NOMO-1 (cell line): Measurements from ENCODE around the gene SLC4A2.
"Not testable (repeated sequence)": the region's sequence is repeated elsewhere in the genome, so short reads cannot be mapped to it uniquely, and the experiment has no call there.

ENCODE experiments used
- DNase-seq, 2 experiments: peaks; one replicate each; lab custom pipeline; 2025; ENCODE audit not compliant: unreplicated experiment in 2 of 2; lab: John Stamatoyannopoulos, UW

The SLC4A2 gene

DNA sequence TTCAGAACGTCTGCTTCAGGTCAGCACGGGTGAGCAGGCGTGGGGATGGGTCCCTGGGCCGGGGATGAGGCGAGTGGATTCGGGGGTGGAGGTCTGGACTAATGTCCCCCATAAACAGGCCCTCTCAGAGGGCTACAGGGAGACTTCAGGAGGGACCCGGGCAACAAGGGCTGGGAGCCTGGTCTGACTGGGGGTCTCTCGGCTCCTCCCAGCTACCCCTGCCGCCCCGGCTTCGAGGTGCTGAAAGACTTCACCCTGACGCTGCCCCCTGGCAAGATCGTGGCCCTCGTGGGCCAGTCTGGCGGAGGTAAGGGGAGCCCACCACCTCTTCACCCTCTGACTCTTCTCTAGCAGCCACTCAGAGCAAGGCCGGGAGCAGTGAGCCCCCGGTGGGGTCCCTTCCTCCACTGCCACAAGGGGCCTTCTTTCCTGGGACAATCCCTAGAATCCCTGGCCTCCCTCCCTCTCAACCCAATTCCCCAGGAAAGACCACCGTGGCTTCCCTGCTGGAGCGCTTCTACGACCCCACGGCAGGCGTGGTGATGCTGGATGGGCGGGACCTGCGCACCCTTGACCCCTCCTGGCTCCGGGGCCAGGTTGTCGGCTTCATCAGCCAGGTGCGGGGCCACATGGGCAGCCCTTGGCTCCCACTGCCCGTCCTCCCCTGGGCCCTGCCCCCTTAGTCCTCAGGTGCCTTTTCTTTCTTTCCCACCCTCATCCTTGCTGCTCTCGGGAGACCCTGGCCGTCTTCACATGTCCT is 18.6 kb upstream of the SLC4A2 start:
- no peak for DNase-seq

- DNase-seq: not testable (repeated sequence)
Measured at GRCh38 chr7:151043449-151043848, 15.9 kb upstream of the SLC4A2 start.

DNA sequence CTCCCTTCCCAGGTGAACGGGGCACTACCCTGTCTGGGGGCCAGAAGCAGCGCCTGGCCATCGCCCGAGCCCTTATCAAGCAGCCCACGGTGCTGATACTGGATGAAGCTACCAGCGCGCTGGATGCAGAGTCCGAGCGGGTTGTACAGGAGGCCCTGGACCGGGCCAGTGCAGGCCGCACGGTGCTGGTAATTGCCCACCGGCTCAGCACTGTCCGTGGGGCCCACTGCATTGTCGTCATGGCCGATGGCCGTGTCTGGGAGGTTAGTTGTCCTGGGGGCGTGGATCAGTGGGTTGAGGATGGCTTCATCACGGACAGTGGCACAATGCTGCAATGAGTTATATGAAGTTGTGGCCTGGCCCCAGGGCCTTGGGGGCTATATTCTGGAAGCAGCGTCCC is 15.4 kb upstream of the SLC4A2 start:
- DNase-seq: no peak

- no peak for DNase-seq
Measured at GRCh38 chr7:151045262-151045661, 14.1 kb upstream of the SLC4A2 start.

DNA sequence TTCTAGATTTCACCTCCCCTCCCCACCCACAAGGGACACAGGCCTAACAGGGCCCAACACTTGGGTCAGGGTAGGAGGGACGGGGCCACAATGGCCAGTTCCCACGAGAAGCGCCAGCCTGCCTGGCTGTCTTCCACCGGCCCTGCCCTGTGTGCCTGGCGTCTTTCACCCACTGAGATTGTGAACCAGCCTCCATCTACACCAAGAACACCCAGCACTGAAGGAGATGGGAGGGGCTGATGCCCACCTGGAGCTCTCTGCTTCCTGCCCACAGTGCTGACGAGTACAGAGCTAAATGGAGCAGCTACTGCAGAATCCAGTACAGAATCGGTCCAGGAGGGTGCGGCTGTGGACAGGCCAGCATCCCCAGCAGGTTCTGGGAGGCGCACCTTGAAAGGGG is 13.4 kb upstream of the SLC4A2 start:
- DNase-seq: no peak

DNA sequence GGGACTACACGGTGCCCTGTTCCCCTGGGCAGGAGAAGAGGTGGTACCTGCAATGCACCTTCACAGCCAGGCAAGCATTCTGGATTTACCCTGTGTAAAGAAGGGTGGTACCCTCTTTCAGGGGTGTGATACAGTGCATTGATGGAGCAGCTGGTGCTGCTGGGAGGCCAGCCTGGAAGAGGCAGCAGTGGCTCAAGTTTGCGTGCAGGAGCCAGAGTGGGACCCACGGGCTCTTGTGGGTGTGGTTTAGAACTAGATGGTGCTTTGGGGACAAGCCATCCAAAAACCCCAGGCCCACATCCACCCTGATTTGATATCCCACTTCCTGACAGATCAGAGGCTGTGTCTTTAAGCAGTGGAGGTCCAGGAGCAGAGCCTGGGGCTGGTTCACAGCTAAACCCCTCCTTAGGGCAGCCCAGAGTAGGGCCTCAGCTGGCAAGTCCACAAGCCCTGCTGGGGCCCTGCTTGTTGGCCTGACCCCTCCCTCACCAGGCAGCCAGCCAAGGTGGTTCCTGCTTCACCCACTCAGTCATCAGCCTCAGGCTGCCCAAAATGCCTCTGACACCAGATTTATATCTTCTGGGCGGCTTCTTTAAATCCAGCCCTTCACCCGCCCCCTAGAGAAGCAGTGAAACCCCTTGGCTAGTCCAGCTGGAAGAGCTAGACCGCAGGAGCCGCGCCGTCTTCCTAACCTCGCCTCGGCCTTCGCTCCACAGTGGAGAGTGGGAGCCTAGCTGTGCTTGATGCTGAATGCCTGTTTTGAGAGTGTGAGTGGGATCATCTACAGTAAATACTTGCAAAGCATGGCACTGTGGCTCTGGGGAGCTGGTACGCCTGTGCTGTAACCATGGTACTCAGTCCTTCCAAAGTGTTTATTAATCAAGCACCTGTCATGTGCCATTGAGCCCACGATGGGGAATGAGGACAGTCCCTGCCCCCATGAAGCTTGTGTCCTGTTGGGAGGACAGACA is 12.5 kb upstream of the SLC4A2 start:
- DNase-seq: no peak

- no peak for DNase-seq
Measured at GRCh38 chr7:151047976-151048815, 11.2 kb upstream of the SLC4A2 start, which contains the start of gene ASIC3. TSS of gene ASIC3 (plus strand) at chr7:151048531. CDS start at chr7:151048886, 355 bp downstream.

DNA sequence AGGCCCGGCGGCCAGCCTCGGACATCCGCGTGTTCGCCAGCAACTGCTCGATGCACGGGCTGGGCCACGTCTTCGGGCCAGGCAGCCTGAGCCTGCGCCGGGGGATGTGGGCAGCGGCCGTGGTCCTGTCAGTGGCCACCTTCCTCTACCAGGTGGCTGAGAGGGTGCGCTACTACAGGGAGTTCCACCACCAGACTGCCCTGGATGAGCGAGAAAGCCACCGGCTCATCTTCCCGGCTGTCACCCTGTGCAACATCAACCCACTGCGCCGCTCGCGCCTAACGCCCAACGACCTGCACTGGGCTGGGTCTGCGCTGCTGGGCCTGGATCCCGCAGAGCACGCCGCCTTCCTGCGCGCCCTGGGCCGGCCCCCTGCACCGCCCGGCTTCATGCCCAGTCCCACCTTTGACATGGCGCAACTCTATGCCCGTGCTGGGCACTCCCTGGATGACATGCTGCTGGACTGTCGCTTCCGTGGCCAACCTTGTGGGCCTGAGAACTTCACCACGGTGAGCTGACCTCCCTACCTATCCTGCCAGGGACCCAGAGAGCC is 10.4 kb upstream of the SLC4A2 start:
- DNase-seq: no peak

DNA sequence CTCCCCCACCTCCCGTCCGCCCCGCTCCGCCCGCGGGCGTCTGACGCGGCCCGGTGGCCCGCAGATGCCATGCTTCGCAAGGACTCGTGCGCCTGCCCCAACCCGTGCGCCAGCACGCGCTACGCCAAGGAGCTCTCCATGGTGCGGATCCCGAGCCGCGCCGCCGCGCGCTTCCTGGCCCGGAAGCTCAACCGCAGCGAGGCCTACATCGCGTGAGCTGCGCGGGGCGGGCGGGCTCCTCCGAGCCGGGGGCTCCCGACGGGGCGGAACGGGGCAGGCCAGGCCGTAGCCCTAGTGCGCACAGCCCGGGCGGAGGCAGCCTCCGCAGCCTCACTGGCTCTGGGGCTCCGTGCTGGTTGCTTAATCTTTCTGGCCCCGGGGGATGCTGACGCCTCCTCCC is 8.3 kb upstream of the SLC4A2 start:
- peak; percentile 9 to 16 for DNase-seq

DNA sequence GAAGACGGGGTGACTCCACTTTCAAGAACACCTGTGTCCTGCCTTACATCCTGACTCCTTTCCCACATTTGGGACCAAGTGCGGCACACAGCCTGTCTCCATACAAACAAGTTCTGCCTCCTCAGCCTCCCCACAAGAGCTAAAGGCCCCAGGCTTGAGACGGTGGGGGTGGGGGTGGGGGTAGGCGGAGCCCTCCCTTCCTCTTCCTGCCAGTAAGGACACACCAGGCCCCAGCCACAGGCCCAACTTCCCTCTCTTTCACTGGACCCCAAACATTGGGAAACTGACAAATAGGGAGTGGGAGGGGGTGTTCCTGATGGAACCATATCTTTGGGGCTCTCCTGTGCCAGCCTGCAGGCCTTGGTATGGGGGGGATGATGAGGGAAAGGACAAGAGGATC is 6.3 kb upstream of the SLC4A2 start:
- DNase-seq: no peak

- DNase-seq: no peak
Measured at GRCh38 chr7:151053751-151054150, 5.6 kb upstream of the SLC4A2 start.

DNA sequence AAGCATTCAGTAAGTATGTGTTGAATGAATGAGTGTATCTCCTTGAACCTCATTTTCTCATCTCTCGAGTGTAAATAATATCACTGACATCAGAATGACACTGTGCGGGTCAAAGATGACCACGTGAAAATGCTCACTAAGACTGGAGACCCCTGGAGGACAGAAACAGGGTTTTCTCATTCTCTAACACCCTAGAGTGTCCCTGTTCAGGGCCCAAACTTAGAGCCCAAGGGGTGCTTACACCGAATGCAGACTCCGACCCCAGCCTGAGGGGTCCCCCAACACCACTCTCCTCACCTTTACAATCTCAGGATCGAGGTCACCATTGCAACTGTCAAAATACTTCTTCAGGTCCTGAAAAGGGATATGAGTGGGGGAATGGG is 3.1 kb upstream of the SLC4A2 start:
- no peak for DNase-seq

DNA sequence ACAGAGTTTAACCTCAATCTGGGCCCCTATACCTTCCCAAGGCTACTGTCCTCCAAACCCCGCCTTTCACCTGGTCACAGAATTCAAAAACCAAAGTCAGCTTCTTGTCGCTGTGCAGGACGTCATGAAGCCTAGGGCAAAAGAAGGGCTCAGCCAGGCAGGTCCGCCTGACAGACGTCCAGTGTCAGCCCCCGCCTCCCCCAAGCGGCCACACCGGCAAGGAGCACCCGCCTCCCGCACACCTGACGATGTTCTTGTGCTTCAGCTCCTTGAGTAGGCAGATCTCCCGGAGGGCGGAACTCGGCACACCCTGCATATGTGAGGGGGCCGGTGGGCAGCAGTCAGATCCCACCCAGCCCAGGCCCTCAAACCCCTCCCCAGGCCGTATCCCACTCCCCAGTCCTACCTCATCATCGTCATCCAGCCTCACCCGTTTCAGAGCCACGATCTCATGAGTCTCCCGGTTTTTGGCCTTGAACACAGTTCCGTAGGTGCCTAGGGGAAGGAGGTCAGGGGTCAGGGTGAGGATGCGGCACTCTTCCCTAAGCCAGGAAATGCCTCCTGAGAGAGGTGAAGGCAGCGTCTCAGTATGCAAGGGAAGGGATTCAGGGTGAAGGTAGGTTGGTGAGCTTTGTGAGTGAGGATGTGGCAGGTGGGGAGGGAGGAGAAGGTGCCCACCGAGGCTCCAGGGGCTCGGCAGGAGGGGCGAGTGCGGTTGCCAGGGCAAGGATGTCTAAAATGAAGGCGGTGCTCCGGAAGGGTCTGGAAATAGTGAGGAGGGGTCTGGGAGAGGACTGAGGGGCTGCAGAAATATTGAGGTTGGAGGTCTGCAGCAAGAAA is 2.5 kb upstream of the SLC4A2 start:
- no peak for DNase-seq

- DNase-seq: no peak
Measured at GRCh38 chr7:151057506-151057988, 1.8 kb upstream of the SLC4A2 start, which contains the start of gene CDK5. TSS of gene CDK5 (minus strand) at chr7:151057897. CDS start at chr7:151057848, 49 bp downstream.

GRCh38 chr7:151057989-151058780 is 1.2 kb upstream of the SLC4A2 start:
- DNase-seq: peak; percentile 89 to 92

DNA sequence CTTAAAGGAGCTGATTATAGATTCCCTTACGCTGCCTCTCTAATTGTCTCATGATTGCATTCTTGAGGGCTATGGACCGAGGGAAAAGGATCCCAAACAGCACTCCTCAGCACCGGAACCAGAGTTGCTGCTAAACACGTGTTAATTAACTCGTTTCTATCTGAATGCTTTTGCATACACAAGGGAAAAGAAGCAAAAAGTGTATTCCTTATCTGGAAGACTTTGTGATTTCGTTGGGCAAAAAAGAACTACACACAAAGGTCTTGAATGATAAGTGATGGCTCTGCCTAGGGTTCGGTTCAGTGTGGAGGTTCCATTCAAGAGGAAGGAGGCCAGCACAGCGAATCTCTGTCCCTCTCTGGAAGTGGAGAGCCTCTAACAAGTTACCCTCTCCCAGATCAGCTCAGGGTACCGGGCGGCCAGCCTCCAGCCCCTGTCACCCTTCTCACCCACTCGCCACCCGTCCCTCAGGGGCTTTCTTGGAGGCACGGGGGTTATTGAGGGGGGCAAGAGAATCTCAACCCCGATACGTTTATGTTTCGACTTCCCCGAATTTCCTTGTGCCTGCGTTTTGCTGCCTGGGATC is 515 bp upstream of the SLC4A2 start:
- DNase-seq: no peak

DNA sequence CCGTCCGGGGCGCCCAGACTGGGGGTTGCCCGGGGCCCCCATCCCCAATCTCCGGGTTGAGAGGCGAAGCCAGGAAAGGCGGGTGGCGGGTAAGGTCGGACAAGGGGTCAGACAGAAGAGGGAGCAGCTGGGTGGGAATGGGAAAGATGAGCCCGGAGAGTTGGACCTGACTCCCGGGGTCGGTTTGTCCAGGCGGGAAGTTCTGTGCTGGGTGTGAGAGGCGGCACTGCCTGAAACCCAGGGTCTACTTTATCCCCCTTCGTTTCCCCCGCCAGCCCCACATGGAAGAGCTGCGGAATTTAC is 675 bp downstream of the SLC4A2 start:
- DNase-seq: no peak

GRCh38 chr7:151060416-151061212 is 1.2 kb downstream of the SLC4A2 start:
- DNase-seq: no peak
